ENCODE measurements around the gene SIGLECL1. TPM values are rescaled to one million over a fixed set of nuclear protein-coding genes. Genes with fewer than 3 reads are reported as not detected.

SIGLECL1 gene
- total and polyA plus RNA-seq, 2 experiments from 2014 or later = not detected

- TF ChIP-seq ZNF462 (CRISPR knock-in tag; IDR thresholded peaks at IDR 0.05) (no peak), POLR2AphosphoS5 (IDR thresholded peaks at IDR 0.05; ENCODE audit: low read depth) (no peak), STAT1 (IDR thresholded peaks at IDR 0.05; ENCODE audit: unreplicated experiment) (no peak)
These were observed 49.2 kb upstream of the SIGLECL1 start (continued) for GRCh38 chr19:51201712-51202111.

GRCh38 chr19:51203916-51204315, 47.0 kb upstream of the SIGLECL1 start:
- H3K4me3 Mint-ChIP-seq = no peak overlapping the region
- no peaks in the 10 kb centered on the region; the same call in 2 of the 3 replicates for H3K36me3 Mint-ChIP-seq (ENCODE audit: low read depth)
- Histone ChIP-seq H3K27ac (ENCODE audit: low read depth) (no peak overlapping the region), H3K4me3 (no peak overlapping the region), H3F3A (replicated peaks; ENCODE audit: low read depth) (no peaks in the 10 kb centered on the region), H3K36me3 (ENCODE audit: insufficient read depth) (no peaks in the 10 kb centered on the region), H3K9me2 (ENCODE audit: insufficient read depth) (no peaks in the 10 kb centered on the region), H3K79me2 (replicated peaks; ENCODE audit: insufficient read depth) (no peaks in the 10 kb centered on the region), H2AFZ (no peak overlapping the region), H3K4me1 (ENCODE audit: insufficient read depth) (no peaks in the 10 kb centered on the region), H4K20me1 (replicated peaks; ENCODE audit: insufficient read depth) (no peaks in the 10 kb centered on the region), H3K27me3 (ENCODE audit: insufficient read depth) (no peaks in the 10 kb centered on the region), H3K4me2 (no peak overlapping the region)
- ATAC-seq (no peak), DNase-seq (ENCODE audit: low spot score) (no peak)
- peaks cover 82% of the 10 kb centered on the region for H3K9me3 Mint-ChIP-seq
- H3K27me3 Mint-ChIP-seq (ENCODE audit: insufficient read depth, low read depth, poor library complexity) = peaks cover 3% of the 10 kb centered on the region
- H3K4me1 Mint-ChIP-seq = no peaks in the 10 kb centered on the region
- H3K27ac Mint-ChIP-seq = no peak overlapping the region
- TF ChIP-seq EZH2 (IDR thresholded peaks at IDR 0.05; ENCODE audit: low read depth, unreplicated experiment) = no peak
- no peak for TF ChIP-seq STAT1 (IDR thresholded peaks at IDR 0.05; ENCODE audit: unreplicated experiment)
- TF ChIP-seq ZNF331 (CRISPR knock-in tag; IDR thresholded peaks at IDR 0.05; ENCODE audit: low read depth) = no peak
- TF ChIP-seq POLR2AphosphoS5 (IDR thresholded peaks at IDR 0.05; ENCODE audit: low read depth) = no peak
- no peak for TF ChIP-seq ETS1 (IDR thresholded peaks at IDR 0.05)
- no peak for TF ChIP-seq NANOG (IDR thresholded peaks at IDR 0.05; ENCODE audit: borderline replicate concordance)
- TF ChIP-seq ZNF462 (CRISPR knock-in tag; IDR thresholded peaks at IDR 0.05) = no peak
- TF ChIP-seq CREB1 (CRISPR knock-in tag; IDR thresholded peaks at IDR 0.05; ENCODE audit: low read depth) = no peak
- TF ChIP-seq JUNB (IDR thresholded peaks at IDR 0.05; ENCODE audit: unreplicated experiment) = no peak
- no peak for TF ChIP-seq ZNF114 (CRISPR knock-in tag; IDR thresholded peaks at IDR 0.05)

Measured in GM23338 (cell line).